DND-41 (cell line): ENCODE measurements around the gene MANBA.

ENCODE experiments used
- EZH2 ChIP-seq: IDR thresholded peaks from 3 replicates; pipeline ENCODE4 v1.6.1; 2012; ENCODE audit warnings: borderline replicate concordance, low read depth, mild to moderate bottlenecking, moderate library complexity, low read length, inconsistent platforms; ENCODE audit not compliant: severe bottlenecking
- TF ChIP-seq, protein P1 (sequence below): IDR thresholded peaks from 2 replicates; pipeline ENCODE4 v1.5.1; 2012; ENCODE audit warnings: borderline replicate concordance, low read length, moderate library complexity, mild to moderate bottlenecking; ENCODE audit not compliant: poor library complexity, severe bottlenecking; ENCODE audit errors: extremely low read depth

DNA sequence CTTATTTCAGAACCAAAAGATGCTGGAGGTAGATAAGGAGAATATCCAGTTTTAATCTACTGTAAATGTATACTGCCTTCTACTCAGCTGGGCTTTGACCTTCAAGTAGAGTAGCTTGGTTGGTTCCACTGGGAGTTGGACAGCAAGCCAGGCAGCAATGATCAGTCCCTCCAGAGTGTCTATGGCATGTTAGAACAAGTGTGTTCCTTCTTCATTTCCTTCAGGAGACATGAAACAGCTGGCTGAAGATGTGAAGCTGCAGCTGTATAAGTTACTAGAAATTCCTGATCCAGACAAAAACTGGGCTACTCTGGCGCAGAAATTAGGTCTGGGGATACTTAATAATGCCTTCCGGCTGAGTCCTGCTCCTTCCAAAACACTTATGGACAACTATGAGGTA is 148.6 kb downstream of the MANBA start:
- TF ChIP-seq, protein P1, sequence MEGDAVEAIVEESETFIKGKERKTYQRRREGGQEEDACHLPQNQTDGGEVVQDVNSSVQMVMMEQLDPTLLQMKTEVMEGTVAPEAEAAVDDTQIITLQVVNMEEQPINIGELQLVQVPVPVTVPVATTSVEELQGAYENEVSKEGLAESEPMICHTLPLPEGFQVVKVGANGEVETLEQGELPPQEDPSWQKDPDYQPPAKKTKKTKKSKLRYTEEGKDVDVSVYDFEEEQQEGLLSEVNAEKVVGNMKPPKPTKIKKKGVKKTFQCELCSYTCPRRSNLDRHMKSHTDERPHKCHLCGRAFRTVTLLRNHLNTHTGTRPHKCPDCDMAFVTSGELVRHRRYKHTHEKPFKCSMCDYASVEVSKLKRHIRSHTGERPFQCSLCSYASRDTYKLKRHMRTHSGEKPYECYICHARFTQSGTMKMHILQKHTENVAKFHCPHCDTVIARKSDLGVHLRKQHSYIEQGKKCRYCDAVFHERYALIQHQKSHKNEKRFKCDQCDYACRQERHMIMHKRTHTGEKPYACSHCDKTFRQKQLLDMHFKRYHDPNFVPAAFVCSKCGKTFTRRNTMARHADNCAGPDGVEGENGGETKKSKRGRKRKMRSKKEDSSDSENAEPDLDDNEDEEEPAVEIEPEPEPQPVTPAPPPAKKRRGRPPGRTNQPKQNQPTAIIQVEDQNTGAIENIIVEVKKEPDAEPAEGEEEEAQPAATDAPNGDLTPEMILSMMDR: no peak
- no peak for TF ChIP-seq EZH2
